ENCODE measurements around the gene CCDC85B. TPM values are rescaled to one million over a fixed set of nuclear protein-coding genes. Genes with fewer than 3 reads are reported as not detected.

Gene CCDC85B
- total RNA-seq, 4 donors from 2014 or later, result 63.5 to 99.5 (median 84.6) TPM

DNA sequence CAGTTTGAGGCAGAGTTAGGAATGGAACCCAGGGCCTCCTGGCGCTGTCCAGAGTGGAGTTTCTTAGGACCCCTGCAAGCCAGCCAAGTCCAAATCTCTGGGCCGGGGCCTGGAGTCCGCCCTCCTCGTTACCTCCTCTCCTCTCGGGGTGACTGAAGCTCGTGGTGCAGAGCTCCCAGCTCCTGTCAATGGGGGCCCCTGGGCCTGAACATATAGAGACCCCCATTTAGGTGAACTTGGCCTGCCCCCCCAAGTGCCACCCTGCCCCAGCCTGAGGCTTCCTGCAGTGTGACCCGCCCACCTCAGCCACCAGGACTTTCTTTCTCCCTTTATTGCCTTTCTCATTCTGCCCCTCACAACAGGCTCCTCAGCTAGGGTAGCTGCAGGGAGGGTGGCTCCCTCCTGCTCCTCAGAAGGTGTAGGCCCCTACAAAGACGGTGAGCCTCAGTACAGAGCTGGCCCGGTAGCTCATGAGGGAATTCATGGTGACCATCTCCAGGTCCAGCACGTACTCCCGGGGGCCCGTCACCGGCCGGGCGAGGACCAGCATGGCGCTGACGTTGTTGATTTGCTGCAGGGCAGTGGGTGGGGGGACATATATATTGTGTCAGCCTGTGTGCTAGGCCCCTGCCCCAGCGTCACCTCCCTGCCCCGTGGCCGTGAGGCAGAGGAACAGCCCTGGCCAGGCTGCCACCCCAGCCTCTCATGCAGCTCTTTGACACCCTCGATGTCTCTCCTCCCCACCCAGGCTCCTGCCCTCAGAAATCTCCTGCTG is 23.8 kb upstream of the CCDC85B start:
- peak overlapping the region in 1 of 4 donors; percentile 47 for H3K27ac ChIP-seq (replicated peaks in 1 of 4)
- H3K4me3 ChIP-seq, result no peak overlapping the region
- H3K9me3 ChIP-seq, result no peaks in the 10 kb centered on the region
- no peak for TF ChIP-seq EP300 (IDR thresholded peaks at IDR 0.05)
- TF ChIP-seq POLR2A (IDR thresholded peaks at IDR 0.05; ENCODE audit: low read depth), result no peak
- no peak for TF ChIP-seq CTCF (IDR thresholded peaks at IDR 0.05)
- TF ChIP-seq POLR2AphosphoS5 (IDR thresholded peaks at IDR 0.05), result no peak
- intact Hi-C loops (cut with DNase I), result no loop called here
- H3K4me1 ChIP-seq, result peaks cover 25 to 82% (median 56%) of the 10 kb centered on the region in 4 donors
- no peaks in the 10 kb centered on the region for H3K27me3 ChIP-seq
- H3K36me3 ChIP-seq, result peaks cover 35 to 95% (median 85%) of the 10 kb centered on the region in 4 donors
- whole genome bisulfite sequencing, result 72% methylated on average over 21 of the region's 21 CpGs
- no peak for DNase-seq (ENCODE audit: extremely low spot score)

DNA sequence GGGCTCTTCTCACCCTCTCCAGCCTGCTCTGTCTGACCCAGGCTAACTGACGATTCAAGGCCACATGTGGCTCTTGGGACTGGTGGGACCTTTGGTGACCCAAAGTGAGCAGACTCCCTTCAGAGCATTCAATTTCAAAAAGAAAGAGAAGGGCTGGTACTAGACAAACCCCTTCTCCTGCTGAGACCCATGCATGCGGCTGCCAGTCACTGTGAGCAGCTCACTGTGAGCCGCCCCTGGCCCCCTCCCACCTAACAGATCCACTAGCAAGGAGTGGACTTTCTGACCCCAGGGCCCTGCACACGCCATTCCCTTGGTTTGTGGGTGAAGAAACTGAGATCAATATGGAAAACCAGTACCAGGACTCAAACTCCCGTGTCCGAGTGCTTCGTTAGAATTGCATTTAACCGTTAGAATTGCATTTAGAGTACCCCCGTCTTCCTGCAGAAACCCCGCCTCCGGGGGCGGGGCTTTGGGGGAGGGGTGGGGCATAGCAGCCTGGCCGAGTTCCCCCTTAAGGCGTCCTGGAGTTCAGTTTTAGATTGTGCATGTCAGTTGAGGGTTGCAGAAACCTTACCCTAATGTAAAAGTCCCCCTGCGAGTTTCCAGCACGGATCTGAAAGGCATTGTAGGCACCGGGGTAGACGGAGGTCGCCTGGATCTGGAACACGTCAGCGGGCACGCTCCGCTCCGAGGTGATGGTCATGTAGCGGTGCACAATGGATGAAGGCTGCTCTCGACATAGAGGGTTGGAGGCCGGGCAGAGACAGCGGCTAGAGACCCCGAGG is 23.0 kb upstream of the CCDC85B start:
- intact Hi-C loops (cut with DNase I), result no loop called here
- WGBS, result 59% methylated on average over 24 of the region's 29 CpGs
- Histone ChIP-seq H3K36me3 (peaks cover 31 to 87% (median 77%) of the 10 kb centered on the region in 4 donors), H3K4me1 (peaks cover 23 to 82% (median 55%) of the 10 kb centered on the region in 4 donors), H3K9me3 (no peaks in the 10 kb centered on the region), H3K4me3 (no peak overlapping the region), H3K27ac (replicated peaks in 1 of 4) (peak overlapping the region in 3 of 4 donors; percentile 22 to 47 (median 27)), H3K27me3 (no peaks in the 10 kb centered on the region)
- no peak for DNase-seq (ENCODE audit: extremely low spot score)
- peak in 1 of 2 donors; percentile 2 for TF ChIP-seq POLR2AphosphoS5 (IDR thresholded peaks at IDR 0.05)
- TF ChIP-seq CTCF (IDR thresholded peaks at IDR 0.05), result no peak

DNA sequence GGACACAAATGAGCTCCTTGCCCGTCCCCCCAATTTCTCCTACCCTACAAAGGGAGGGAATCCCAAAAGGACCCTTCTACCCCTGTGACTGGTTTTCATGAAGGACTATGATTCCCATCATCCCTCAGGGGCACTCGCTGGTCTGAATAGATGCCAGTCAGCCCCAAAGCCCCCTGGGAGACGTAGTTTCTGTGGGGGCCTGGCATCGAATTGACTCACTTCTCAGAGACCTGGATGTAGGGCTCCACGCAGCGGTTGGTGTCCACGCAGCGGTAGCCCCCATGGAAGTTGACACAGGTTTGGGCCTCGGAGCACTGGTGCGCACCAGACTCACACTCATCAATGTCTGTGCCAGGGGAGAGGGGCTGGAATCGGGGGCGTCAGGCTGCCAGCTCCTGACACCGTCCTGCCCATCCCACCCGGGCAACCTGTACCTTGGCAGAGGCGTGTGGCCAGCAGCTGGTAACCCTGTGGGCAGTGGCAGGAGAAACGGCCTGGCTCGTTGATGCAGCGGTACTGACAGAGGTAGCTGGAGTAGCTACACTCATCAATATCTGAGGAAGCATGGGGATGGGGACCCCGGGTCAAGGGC is 22.3 kb upstream of the CCDC85B start:
- no peak for DNase-seq (ENCODE audit: extremely low spot score)
- peaks cover 31 to 80% (median 70%) of the 10 kb centered on the region in 4 donors for H3K36me3 ChIP-seq
- H3K4me1 ChIP-seq, result peaks cover 23 to 82% (median 53%) of the 10 kb centered on the region in 4 donors
- intact Hi-C loops (cut with DNase I), result no loop called here
- 84% methylated on average over 19 of the region's 19 CpGs for WGBS
- TF ChIP-seq POLR2AphosphoS5 (IDR thresholded peaks at IDR 0.05), result no peak
- TF ChIP-seq EP300 (IDR thresholded peaks at IDR 0.05), result no peak
- no peak for TF ChIP-seq CTCF (IDR thresholded peaks at IDR 0.05)
- TF ChIP-seq POLR2A (IDR thresholded peaks at IDR 0.05; ENCODE audit: low read depth), result no peak
- no peaks in the 10 kb centered on the region for H3K27me3 ChIP-seq
- no peak overlapping the region for H3K4me3 ChIP-seq
- no peaks in the 10 kb centered on the region for H3K9me3 ChIP-seq
- peak overlapping the region in 3 of 4 donors; percentile 22 to 47 (median 27) for H3K27ac ChIP-seq (replicated peaks in 1 of 4)

DNA sequence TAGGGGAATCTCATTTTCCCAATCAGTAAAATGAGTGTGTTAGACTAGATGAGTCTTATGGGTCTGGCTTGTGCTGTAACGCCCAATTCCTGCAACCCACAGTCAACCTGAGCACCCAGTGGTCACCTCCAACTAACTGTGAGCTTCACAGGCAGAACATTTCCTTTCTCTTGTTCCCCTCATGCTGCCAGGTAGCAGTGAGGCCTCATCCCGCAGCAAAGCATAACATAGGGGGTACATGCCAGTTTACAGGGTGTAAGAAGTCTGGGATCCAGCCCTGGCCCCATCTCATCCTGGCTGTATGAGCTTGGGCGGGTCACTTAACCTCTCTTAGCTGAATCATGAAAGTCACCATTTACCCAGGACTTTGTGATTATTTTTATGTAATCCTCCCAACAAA is 21.6 kb upstream of the CCDC85B start:
- Histone ChIP-seq H3K36me3 (peaks cover 25 to 73% (median 63%) of the 10 kb centered on the region in 4 donors), H3K4me1 (peaks cover 23 to 80% (median 52%) of the 10 kb centered on the region in 4 donors), H3K27ac (replicated peaks in 1 of 4) (peak overlapping the region in 1 of 4 donors; percentile 47), H3K4me3 (no peak overlapping the region), H3K27me3 (no peaks in the 10 kb centered on the region), H3K9me3 (no peaks in the 10 kb centered on the region)
- TF ChIP-seq POLR2A (IDR thresholded peaks at IDR 0.05; ENCODE audit: low read depth) (no peak), CTCF (IDR thresholded peaks at IDR 0.05) (no peak)
- intact Hi-C loops (cut with DNase I), result no loop called here
- DNase-seq (ENCODE audit: extremely low spot score), result no peak
- WGBS, result 94% methylated on average over 2 of the region's 3 CpGs

All from esophagus muscularis mucosa (tissue), 4 donors.